ENCODE results near the gene ZNF778. TPM values are rescaled to one million over a fixed set of nuclear protein-coding genes. Genes with fewer than 3 reads are reported as not detected.

Gene ZNF778
- total and polyA plus RNA-seq, 2 of the 13 experiments (the other 11 are each of a cell fraction or from before 2014, with no cell fraction given), result 3.8 to 7.2 TPM

- TF ChIP-seq EED (CRISPR knock-in tag; IDR thresholded peaks at IDR 0.05) (no peak), HOMEZ (CRISPR knock-in tag; IDR thresholded peaks at IDR 0.05; ENCODE audit: low read depth) (peak; percentile 61; the same call in 1 of the 2 replicates), CSRNP1 (CRISPR knock-in tag; IDR thresholded peaks at IDR 0.05) (no peak), AGO1 (IDR thresholded peaks at IDR 0.05; ENCODE audit: low read depth, low read length, poor library complexity, severe bottlenecking) (no peak), ZNF329 (CRISPR knock-in tag; IDR thresholded peaks at IDR 0.05; ENCODE audit: low read depth) (no peak), SMARCC2 (IDR thresholded peaks at IDR 0.05) (no peak), SOX6 (IDR thresholded peaks at IDR 0.05) (no peak), SOX6 (CRISPR knock-in tag; IDR thresholded peaks at IDR 0.05) (peak; percentile 61), RCOR2 (CRISPR knock-in tag; IDR thresholded peaks at IDR 0.05) (peak; percentile 59; the same call in 1 of the 2 replicates), GZF1 (CRISPR knock-in tag; IDR thresholded peaks at IDR 0.05) (no peak), SMYD3 (CRISPR knock-in tag; IDR thresholded peaks at IDR 0.05) (no peak), RFX1 (IDR thresholded peaks at IDR 0.05) (no peak), ZNF235 (CRISPR knock-in tag; IDR thresholded peaks at IDR 0.05; ENCODE audit: borderline replicate concordance) (no peak), TGIF2 (CRISPR knock-in tag; IDR thresholded peaks at IDR 0.05) (no peak), EHMT2 (IDR thresholded peaks at IDR 0.05; ENCODE audit: borderline replicate concordance, low read depth, low read length) (no peak), ZKSCAN8 (CRISPR knock-in tag; IDR thresholded peaks at IDR 0.05; ENCODE audit: borderline replicate concordance) (no peak), USF2 (IDR thresholded peaks at IDR 0.05; ENCODE audit: low read depth, low read length) (no peak), USF2 (CRISPR knock-in tag; IDR thresholded peaks at IDR 0.05; ENCODE audit: borderline replicate concordance) (no peak), ZNF326 (CRISPR knock-in tag; IDR thresholded peaks at IDR 0.05; ENCODE audit: borderline replicate concordance) (no peak), JDP2 (CRISPR knock-in tag; IDR thresholded peaks at IDR 0.05; ENCODE audit: borderline replicate concordance) (no peak), ZNF672 (CRISPR knock-in tag; IDR thresholded peaks at IDR 0.05) (no peak)
- TF ChIP-seq, protein P1, sequence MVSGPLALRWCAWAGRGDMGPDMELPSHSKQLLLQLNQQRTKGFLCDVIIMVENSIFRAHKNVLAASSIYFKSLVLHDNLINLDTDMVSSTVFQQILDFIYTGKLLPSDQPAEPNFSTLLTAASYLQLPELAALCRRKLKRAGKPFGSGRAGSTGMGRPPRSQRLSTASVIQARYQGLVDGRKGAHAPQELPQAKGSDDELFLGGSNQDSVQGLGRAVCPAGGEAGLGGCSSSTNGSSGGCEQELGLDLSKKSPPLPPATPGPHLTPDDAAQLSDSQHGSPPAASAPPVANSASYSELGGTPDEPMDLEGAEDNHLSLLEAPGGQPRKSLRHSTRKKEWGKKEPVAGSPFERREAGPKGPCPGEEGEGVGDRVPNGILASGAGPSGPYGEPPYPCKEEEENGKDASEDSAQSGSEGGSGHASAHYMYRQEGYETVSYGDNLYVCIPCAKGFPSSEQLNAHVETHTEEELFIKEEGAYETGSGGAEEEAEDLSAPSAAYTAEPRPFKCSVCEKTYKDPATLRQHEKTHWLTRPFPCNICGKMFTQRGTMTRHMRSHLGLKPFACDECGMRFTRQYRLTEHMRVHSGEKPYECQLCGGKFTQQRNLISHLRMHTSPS (CRISPR knock-in tag; IDR thresholded peaks at IDR 0.05; ENCODE audit: low read depth), result peak; percentile 89
- TF ChIP-seq, protein P2, sequence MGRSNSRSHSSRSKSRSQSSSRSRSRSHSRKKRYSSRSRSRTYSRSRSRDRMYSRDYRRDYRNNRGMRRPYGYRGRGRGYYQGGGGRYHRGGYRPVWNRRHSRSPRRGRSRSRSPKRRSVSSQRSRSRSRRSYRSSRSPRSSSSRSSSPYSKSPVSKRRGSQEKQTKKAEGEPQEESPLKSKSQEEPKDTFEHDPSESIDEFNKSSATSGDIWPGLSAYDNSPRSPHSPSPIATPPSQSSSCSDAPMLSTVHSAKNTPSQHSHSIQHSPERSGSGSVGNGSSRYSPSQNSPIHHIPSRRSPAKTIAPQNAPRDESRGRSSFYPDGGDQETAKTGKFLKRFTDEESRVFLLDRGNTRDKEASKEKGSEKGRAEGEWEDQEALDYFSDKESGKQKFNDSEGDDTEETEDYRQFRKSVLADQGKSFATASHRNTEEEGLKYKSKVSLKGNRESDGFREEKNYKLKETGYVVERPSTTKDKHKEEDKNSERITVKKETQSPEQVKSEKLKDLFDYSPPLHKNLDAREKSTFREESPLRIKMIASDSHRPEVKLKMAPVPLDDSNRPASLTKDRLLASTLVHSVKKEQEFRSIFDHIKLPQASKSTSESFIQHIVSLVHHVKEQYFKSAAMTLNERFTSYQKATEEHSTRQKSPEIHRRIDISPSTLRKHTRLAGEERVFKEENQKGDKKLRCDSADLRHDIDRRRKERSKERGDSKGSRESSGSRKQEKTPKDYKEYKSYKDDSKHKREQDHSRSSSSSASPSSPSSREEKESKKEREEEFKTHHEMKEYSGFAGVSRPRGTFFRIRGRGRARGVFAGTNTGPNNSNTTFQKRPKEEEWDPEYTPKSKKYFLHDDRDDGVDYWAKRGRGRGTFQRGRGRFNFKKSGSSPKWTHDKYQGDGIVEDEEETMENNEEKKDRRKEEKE (IDR thresholded peaks at IDR 0.05), result no peak
Measured at GRCh38 chr16:89232107-89232506, 14.6 kb downstream of the ZNF778 start (continued).

Measured in HepG2 (cell line).